H54 (cell line): ENCODE data around the gene ACOX1.

Source experiments
- DNase-seq: peaks from one replicate; pipeline ENCODE4 v3.0.0; 2011; ENCODE audit warnings: low spot score, mixed read lengths; ENCODE audit not compliant: insufficient read length
- FAIRE-seq: peaks from 3 replicates; lab custom pipeline; 2011; peaks lifted over from hg19 to GRCh38; lab: Jason Lieb, UNC
- POLR2A ChIP-seq: IDR thresholded peaks from 2 replicates; pipeline ENCODE4 v1.6.1; 2011; ENCODE audit warnings: low read depth, mild to moderate bottlenecking, low read length

The ACOX1 gene

DNA sequence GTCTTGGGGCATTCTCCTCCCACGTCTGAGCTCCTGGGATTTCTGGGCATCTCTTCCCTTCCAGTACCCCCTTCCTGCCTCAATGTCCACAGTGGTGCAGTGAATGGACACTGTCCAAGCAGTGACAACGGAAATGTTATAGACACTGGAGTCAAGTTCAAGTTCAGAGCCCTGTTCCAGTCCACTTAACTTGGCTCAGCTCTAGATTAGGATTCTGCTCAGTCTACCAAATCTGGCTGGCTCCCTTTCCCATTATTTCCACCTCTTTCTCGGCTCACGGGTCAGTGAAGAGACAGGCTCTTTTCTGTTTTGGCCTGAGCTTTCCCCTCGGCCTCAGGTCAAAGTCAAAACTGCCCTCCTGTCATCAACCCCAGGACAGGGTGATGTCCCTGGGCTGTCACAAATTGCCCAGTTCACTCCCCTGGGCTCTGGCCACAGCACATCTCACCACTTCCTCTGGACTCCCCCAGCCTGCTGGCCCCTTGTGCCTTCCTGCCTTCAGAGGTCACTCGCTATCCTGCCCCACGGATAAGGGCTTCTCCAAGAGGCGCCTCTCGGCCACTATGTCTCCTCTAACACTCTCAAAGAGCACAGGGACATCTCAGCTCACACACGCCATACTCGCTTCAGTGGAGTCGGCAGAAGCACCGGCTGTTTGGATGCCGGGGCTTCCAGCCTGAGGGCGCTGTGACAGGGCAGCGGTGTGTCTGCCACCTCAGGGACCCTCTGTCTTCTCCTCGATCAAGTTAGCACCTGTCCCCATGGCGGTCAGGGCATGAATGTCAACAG, 56.6 kb downstream of the ACOX1 start:
- FAIRE-seq (no peak), DNase-seq (no peak)
- no peak for TF ChIP-seq POLR2A

DNA sequence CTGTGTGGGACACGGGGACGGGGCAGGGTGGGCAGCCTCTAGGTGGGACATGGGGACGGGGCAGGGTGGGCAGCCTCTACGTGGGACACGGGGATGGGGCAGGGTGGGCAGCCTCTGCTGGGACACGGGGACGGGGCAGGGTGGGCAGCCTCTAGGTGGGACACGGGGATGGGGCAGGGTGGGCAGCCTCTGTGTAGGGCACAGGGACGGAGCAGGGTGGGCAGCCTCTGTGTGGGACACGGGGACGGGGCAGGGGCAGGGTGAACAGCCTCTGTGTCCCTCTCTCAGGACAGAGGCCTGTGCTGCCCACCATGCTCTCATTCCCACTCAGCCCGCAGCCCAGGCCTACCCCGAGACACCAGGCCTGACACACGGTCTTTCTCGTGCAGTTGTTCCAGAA, 57.4 kb downstream of the ACOX1 start:
- DNase-seq (no peak), FAIRE-seq (no peak)
- no peak for TF ChIP-seq POLR2A

DNA sequence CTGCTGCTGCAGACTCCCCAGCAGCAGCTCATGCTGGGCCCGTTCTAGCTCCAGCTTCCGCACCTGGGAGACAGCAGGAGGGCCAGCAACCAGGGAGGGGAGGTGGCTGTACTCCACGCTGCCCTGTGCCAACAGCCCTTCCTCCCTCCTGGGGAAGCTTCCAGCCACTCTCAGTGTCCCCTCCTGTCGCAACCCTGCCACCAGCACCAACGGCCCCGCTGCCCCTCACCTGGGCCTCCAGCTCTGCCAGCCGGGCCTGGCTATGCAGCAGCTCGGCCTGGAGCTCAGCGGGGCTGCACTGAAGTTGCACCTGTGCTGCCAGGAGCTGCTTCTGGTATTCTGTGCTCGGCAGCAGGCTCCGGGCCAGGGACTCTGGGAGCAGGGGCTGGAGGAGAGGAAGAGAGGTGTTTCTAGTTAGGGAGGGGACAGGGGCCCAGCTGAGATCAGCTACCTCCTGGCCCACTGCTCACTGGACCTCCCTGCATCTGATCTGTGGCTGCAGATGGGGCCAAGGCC, 58.9 kb downstream of the ACOX1 start:
- DNase-seq: no peak
- no peak for TF ChIP-seq POLR2A
- FAIRE-seq: no peak

DNA sequence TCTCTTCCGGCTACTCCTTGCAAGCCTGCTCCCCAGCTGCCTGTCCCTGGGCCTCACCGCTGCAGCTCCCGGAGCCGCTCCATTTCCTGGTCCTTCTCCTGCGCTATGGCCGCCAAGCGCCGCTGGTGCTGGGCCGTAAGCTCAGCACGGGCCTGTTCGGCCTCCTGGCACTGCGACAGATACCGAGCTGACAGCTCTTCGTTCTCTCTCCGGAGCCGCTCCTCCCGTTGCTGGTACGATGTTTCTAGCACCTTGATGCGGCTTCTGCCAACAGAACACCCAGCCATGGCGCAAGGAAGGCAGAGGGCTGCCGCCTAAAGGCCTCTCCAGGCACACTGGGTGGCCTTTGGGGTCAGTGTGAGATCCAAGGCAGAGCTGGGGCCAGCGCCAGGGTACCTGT, 59.4 kb downstream of the ACOX1 start:
- DNase-seq: no peak
- TF ChIP-seq POLR2A: no peak
- no peak for FAIRE-seq

GRCh38 chr17:75917917-75918445, 61.0 kb downstream of the ACOX1 start:
- no peak for FAIRE-seq
- no peak for TF ChIP-seq POLR2A

GRCh38 chr17:75917141-75917916, 61.6 kb downstream of the ACOX1 start:
- DNase-seq (no peak), FAIRE-seq (no peak)
- TF ChIP-seq POLR2A: no peak

More at GRCh38 chr17:75917917-75918445, 61.0 kb downstream of the ACOX1 start:
- no peak for DNase-seq

- FAIRE-seq: no peak
- TF ChIP-seq POLR2A: no peak
- DNase-seq: no peak
Observed at GRCh38 chr17:75915268-75915667, 63.7 kb downstream of the ACOX1 start.

DNA sequence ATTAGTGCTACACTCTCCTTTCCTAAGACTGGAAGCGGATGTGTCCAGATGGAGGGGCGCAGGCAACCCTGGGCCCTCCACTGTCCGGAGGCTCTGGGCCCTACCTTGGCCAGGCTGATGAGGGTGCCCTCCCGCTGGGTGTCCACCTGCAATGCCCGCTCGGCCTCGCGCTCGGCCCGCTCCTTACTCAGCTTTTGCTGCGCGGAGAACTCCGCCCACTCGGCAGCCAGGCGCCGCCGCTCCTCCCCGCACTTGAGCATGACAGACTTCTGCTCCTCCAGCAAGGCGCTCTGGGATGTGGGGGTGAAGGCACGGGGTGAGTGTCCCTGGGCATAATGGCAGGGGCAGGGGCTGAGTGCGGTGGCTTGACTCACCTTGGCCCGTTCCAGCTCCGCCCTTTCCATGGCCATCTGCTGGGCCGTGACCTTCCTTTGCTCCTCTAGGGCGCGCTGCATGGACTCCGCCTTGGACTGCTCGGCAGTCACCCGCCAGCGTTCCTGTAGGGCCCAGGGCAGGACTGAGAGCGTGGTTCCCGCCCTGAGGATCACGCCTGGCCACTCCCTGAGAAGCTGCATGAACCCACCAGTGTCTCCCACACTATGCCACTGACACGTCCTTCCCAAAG, 64.2 kb downstream of the ACOX1 start:
- DNase-seq (no peak), FAIRE-seq (no peak)
- no peak for TF ChIP-seq POLR2A

GRCh38 chr17:75913537-75914210, 65.3 kb downstream of the ACOX1 start:
- no peak for TF ChIP-seq POLR2A
- no peak for FAIRE-seq
- no peak for DNase-seq

- DNase-seq: no peak
- no peak for FAIRE-seq
- TF ChIP-seq POLR2A: no peak
Observed at GRCh38 chr17:75910699-75911098, 68.3 kb downstream of the ACOX1 start.

DNA sequence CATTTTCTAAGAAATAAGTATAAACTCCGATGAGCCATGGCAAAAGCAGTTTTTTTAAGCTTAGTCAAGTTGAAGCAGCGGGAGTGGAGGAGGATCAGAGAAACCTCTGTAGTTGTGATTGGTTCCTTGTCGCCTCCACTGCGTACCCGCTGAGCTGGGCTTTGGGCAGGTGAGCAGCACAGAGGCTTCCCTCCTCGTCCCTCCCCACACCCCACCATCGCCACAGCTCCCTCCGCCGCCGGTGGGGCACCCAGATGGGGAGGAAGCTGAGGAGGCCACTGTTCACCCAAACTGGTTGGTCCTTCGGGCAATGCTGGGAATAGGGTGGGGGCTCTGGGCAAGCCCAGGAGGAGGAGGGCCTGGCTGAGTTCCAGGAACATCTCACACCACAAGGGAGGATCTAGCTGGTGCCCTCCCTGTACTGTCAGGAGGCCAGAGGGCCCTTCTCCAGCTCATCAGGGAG, 69.1 kb downstream of the ACOX1 start:
- FAIRE-seq (no peak), DNase-seq (no peak)
- TF ChIP-seq POLR2A: no peak

DNA sequence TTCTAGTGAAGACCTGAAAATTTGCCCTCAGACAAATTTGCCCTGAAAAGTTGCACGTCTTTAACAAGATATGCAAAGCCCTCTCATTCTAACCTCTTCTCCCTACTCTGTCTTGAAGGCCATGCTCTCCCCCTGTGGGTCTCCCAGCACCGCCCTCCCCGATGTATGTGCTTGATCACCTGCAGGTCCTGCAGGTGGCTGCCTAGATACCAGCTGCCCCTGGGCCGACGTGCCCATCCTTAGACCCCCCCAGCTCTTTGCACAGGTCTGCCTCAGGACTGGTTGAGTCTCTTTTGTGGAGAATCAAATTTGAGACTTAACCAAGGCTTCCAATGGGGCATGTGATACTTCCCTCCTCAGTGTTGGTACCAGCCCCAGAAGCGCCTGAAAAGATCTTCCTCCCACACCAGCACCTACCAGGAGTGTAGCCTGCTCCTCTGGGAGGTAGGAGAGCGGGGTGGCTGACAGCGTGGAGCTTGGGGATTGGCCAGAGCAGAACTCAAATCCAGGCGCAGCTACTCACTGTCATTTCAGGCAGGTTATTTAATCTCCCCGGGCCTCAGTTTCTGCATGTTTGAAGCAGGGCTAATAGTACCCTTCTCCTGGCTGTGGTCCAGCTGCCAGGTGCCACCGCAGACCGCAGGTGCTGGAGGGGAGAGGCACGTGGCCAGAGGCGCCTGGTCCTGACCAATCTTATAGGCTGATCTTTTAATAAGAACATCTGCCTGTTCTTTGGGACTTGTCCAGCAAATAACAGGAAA, 69.7 kb downstream of the ACOX1 start:
- FAIRE-seq: no peak

GRCh38 chr17:75908201-75908600, 70.8 kb downstream of the ACOX1 start:
- no peak for FAIRE-seq
- no peak for DNase-seq
- TF ChIP-seq POLR2A: no peak

More for the DNA sequence above, 69.7 kb downstream of the ACOX1 start:
- DNase-seq: no peak
- no peak for TF ChIP-seq POLR2A
